Fibroblast of lung (primary cell): Measurements from ENCODE around the gene CTSK. TPM values are rescaled to one million over a fixed set of nuclear protein-coding genes. Genes with fewer than 3 reads are reported as not detected.
"Not testable (repeated sequence)": the region's sequence is repeated elsewhere in the genome, so short reads cannot be mapped to it uniquely, and the experiment has no call there.

ENCODE experiments used
- DNase-seq, 2 donors: peaks; one replicate each; pipeline versions ENCODE4 v3.0.0 to v3.0.0-alpha.2; 2010; ENCODE audit warnings: low read depth in 2 of 2
- H2AFZ ChIP-seq: 2 replicates; pipeline ENCODE4 v1.5.1; 2012; ENCODE audit warnings: low read length, control low read depth, inconsistent platforms
- H3K27ac ChIP-seq: 2 replicates; pipeline ENCODE4 v1.5.1; 2011; ENCODE audit warnings: low read length, control low read depth; ENCODE audit not compliant: insufficient read depth
- H3K27me3 ChIP-seq: 2 replicates; pipeline ENCODE4 v1.5.1; 2011; ENCODE audit warnings: mild to moderate bottlenecking, low read length; ENCODE audit not compliant: control insufficient read depth, insufficient read depth
- H3K36me3 ChIP-seq: 2 replicates; pipeline ENCODE4 v1.5.1; 2011; ENCODE audit warnings: low read length; ENCODE audit not compliant: control insufficient read depth, insufficient read depth
- H3K4me1 ChIP-seq: 2 replicates; pipeline ENCODE4 v1.5.1; 2011; ENCODE audit warnings: low read length; ENCODE audit not compliant: control insufficient read depth, insufficient read depth; ENCODE audit errors: extremely low read depth
- H3K4me2 ChIP-seq: 2 replicates; pipeline ENCODE4 v1.5.1; 2011; ENCODE audit warnings: low read length, control low read depth; ENCODE audit not compliant: insufficient read depth; ENCODE audit errors: extremely low read depth
- H3K4me3 ChIP-seq, 4 experiments: fragments of 200-600 bp in 1 of 4; sonication (generic) in 1 of 4; replicated peaks in 1 of 4; 2 replicates each; pipeline ENCODE4 v1.5.1; 2011 to 2016; ENCODE audit warnings: low read length in 4 of 4, low read depth in 3 of 4, mild to moderate bottlenecking in 3 of 4, control low read depth in 2 of 4, inconsistent platforms in 1 of 4, mixed read lengths in 1 of 4; ENCODE audit not compliant: insufficient read depth in 1 of 4; ENCODE audit errors: control extremely low read depth in 1 of 4
- H3K79me2 ChIP-seq: 2 replicates; pipeline ENCODE4 v1.5.1; 2012; ENCODE audit warnings: mild to moderate bottlenecking, low read length, inconsistent platforms; ENCODE audit not compliant: control insufficient read depth, insufficient read depth
- H3K9ac ChIP-seq: 2 replicates; pipeline ENCODE4 v1.5.1; 2011; ENCODE audit warnings: mild to moderate bottlenecking, low read length, control low read depth; ENCODE audit not compliant: insufficient read depth
- H3K9me3 ChIP-seq: 2 replicates; pipeline ENCODE4 v1.5.1; 2012; ENCODE audit warnings: low read depth, low read length; ENCODE audit not compliant: control insufficient read depth, insufficient read depth
- H4K20me1 ChIP-seq: 2 replicates; pipeline ENCODE4 v1.5.1; 2011; ENCODE audit warnings: low read length; ENCODE audit not compliant: control insufficient read depth, insufficient read depth; ENCODE audit errors: extremely low read depth
- EZH2 ChIP-seq: IDR thresholded peaks from 2 replicates; pipeline ENCODE4 v1.5.1; 2012; ENCODE audit warnings: low read length, control low read depth, mild to moderate bottlenecking; ENCODE audit errors: missing control alignments
- polyA minus RNA-seq: library from RNA; depleted of rRNA, polyadenylated mRNA; stranded (reverse); fragments of >200 nt; gene quantifications from 2 replicates; pipeline ENCODE4 v1.2.3, GENCODE V29; 2011; ENCODE audit warnings: low replicate concordance
- polyA plus RNA-seq, 2 donors: library from polyadenylated mRNA; depleted of rRNA in 1 of 2; stranded (reverse) in 1 of 2; unstranded in 1 of 2; fragments of >200 nt; gene quantifications; 2 replicates each; pipeline ENCODE4 v1.2.1, GENCODE V29; 2011 to 2012; ENCODE audit warnings: missing spikeins in 1 of 2
- total RNA-seq: library from RNA; depleted of rRNA; stranded (reverse); fragments of >200 nt; gene quantifications from 2 replicates; pipeline ENCODE4 v1.2.1, GENCODE V29; 2014
- TF ChIP-seq, protein P1 (sequence below), 2 donors: IDR thresholded peaks in 1 of 2; conservative IDR thresholded peaks in 1 of 2; 1 replicate in 1 of 2; 2 replicates in 1 of 2; pipeline ENCODE4 v1.5.1; 2011 to 2012; ENCODE audit warnings: low read length in 2 of 2, control low read depth in 1 of 2, inconsistent platforms in 1 of 2, low read depth in 1 of 2, mild to moderate bottlenecking in 1 of 2

CTSK gene
- total RNA-seq (461 and 479 TPM in 2 replicates), polyA plus RNA-seq (209 and 361 TPM in 2 replicates), polyA minus RNA-seq (50.4 and 108 TPM in 2 replicates)
- polyA plus RNA-seq (2012) = 116 and 215 TPM in 2 replicates

- Histone ChIP-seq H3K4me2 (peak within 1 kb of the TSS; percentile 81), H3K9ac (peak within 1 kb of the TSS; percentile 11), H3K4me3 (peak within 1 kb of the TSS; percentile 39 to 62 (median 48)), H3K9me3 (no peaks in the 10 kb centered on the region), H2AFZ (peak within 1 kb of the TSS; percentile 10), H3K27me3 (no peaks in the 10 kb centered on the region), H3K36me3 (peaks cover 3% of the 10 kb centered on the region), H3K79me2 (no peaks in the 10 kb centered on the region), H3K4me1 (peaks cover 6% of the 10 kb centered on the region), H3K27ac (peak within 1 kb of the TSS; percentile 40), H4K20me1 (no peaks in the 10 kb centered on the region)
- peak in 1 of 2 donors; percentile 21 for DNase-seq
- TF ChIP-seq EZH2 = no peak
- TF ChIP-seq, protein P1, sequence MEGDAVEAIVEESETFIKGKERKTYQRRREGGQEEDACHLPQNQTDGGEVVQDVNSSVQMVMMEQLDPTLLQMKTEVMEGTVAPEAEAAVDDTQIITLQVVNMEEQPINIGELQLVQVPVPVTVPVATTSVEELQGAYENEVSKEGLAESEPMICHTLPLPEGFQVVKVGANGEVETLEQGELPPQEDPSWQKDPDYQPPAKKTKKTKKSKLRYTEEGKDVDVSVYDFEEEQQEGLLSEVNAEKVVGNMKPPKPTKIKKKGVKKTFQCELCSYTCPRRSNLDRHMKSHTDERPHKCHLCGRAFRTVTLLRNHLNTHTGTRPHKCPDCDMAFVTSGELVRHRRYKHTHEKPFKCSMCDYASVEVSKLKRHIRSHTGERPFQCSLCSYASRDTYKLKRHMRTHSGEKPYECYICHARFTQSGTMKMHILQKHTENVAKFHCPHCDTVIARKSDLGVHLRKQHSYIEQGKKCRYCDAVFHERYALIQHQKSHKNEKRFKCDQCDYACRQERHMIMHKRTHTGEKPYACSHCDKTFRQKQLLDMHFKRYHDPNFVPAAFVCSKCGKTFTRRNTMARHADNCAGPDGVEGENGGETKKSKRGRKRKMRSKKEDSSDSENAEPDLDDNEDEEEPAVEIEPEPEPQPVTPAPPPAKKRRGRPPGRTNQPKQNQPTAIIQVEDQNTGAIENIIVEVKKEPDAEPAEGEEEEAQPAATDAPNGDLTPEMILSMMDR (conservative IDR thresholded peaks at IDR 0.05 in 1 of 2, IDR thresholded peaks at IDR 0.05 in 1 of 2; ENCODE audit: low read depth in 1 of 2, low read length in 2 of 2) = no peak
Observed at GRCh38 chr1:150808121-150808520, at the start of gene CTSK. Gene CTSK (minus strand): TSS chr1:150808260. CDS start chr1:150806805, 1,455 bp downstream.

DNA sequence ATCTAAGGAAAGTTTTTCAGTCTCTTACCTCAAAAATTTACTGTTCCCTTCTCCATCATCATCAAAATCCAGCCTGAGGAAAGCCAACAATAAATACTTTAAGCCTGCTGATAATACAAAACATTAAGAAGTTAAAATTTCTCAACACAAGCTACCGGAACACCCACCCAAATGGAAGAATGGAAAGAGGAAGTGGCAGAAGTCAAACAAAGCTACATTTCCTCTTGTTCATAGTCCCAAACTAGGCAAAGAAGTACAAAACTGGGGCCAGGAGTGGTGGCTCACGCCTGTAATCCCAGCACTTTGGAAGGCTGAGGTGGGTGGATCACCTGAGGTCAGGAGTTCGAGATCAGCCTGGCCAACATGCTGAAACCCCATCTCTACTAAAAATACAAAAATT is 44.7 kb upstream of the CTSK start:
- H3K36me3 ChIP-seq, DNase-seq, H3K79me2 ChIP-seq, H3K27ac ChIP-seq, H3K27me3 ChIP-seq, H3K4me1 ChIP-seq, H2AFZ ChIP-seq, H4K20me1 ChIP-seq, H3K9me3 ChIP-seq, H3K4me3 ChIP-seq, H3K9ac ChIP-seq, H3K4me2 ChIP-seq: not testable (repeated sequence)

DNA sequence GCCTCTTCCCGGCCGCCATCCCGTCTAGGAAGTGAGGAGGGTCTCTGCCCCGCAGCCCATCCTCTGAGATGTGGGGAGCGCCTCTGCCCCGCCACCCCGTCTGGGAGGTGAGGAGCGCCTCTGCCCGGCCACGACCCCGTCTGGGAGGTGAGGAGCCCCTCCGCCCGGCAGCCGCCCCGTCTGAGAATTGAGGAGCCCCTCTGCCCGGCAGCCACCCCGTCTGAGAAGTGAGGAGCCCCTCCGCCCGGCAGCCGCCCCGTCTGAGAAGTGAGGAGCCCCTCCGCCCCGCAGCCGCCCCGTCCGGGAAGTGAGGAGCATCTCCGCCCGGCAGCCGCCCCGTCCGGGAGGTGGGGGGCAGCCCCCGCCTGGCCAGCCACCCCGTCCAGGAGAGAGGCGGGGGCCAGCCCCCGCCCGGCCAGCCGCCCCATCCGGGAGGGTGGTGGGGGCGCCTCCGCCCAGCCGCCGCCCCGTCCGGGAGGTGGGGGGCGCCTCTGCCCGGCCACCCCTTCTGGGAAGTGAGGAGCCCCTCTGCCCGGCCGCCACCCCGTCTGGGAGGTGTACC is 42.8 kb upstream of the CTSK start:
- not testable (repeated sequence) for H3K4me1 ChIP-seq, H3K27ac ChIP-seq, H3K79me2 ChIP-seq, H3K36me3 ChIP-seq, H3K9me3 ChIP-seq, H3K27me3 ChIP-seq, H3K4me2 ChIP-seq, H2AFZ ChIP-seq, H3K4me3 ChIP-seq, DNase-seq, H4K20me1 ChIP-seq, H3K9ac ChIP-seq

DNA sequence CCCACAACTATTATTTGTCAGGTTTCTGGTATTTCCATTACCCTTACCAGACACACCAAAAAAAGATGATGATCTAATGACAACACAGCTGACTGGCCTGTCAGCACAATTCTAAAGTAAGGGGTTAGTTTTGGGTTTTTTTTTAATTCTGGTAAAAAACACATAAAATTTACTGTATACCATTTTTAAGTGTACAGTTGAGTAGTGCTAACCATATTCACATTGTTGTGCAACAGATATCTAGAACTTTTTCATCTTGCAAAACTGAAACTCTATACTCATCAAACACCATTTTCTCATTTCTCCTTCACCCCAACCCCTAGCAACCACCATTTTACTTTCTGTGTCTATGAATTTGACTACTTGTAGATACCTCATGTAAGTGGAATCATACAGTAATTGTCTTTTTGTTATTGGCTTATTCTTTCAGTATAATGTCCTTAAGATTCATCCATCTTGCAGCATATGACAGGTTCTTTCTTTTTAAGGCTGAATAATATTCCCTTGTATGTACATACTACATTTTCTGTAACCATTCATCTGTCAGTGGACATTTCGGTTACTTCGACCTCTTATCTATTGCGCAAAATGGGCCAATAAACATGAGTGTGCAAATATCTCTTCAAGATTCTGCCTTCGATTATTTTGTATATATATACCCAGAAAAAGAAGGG is 38.5 kb upstream of the CTSK start:
- H3K36me3 ChIP-seq = no peaks in the 10 kb centered on the region
- H4K20me1 ChIP-seq = no peaks in the 10 kb centered on the region
- H2AFZ ChIP-seq = no peak overlapping the region
- no peak overlapping the region for H3K4me3 ChIP-seq
- no peak for TF ChIP-seq EZH2
- TF ChIP-seq, protein P1 (conservative IDR thresholded peaks at IDR 0.05 in 1 of 2, IDR thresholded peaks at IDR 0.05 in 1 of 2; ENCODE audit: low read depth in 1 of 2, low read length in 2 of 2) = no peak
- no peaks in the 10 kb centered on the region for H3K27me3 ChIP-seq
- no peak overlapping the region for H3K27ac ChIP-seq
- no peaks in the 10 kb centered on the region for H3K79me2 ChIP-seq
- no peaks in the 10 kb centered on the region for H3K9me3 ChIP-seq
- DNase-seq = no peak
- H3K4me1 ChIP-seq = no peaks in the 10 kb centered on the region
- H3K9ac ChIP-seq = no peak overlapping the region
- no peak overlapping the region for H3K4me2 ChIP-seq
